SK-N-SH (cell line): ENCODE data around the gene PSD2. TPM values are rescaled to one million over a fixed set of nuclear protein-coding genes. Genes with fewer than 3 reads are reported as not detected.

Source experiments
- CTCF ChIA-PET: fragments of 300-600, 350-600 bp; formaldehyde crosslinking; extraction: SDS; loops from one replicate; lab custom pipeline; 2021; lab: Yijun Ruan, JAX
- POLR2A ChIA-PET: fragments of 350-600 bp; sonication (Branson Sonifier 250); formaldehyde crosslinking; extraction: SDS; loops from one replicate; lab custom pipeline; 2020; ENCODE audit warnings: antibody characterized with exemption, inconsistent platforms; lab: Yijun Ruan, JAX
- DNase-seq: peaks from one replicate; pipeline ENCODE4 v3.0.0; 2012
- H2AFZ ChIP-seq: fragments of 200-600 bp; sonication (generic); 2 replicates; pipeline ENCODE4 v1.8.1; 2016; ENCODE audit warnings: antibody characterized with exemption, mild to moderate bottlenecking, low read depth
- H3F3A ChIP-seq: fragments of 200-600 bp; sonication (generic); replicated peaks from 2 replicates; pipeline ENCODE3; 2016; ENCODE audit warnings: antibody characterized with exemption, mild to moderate bottlenecking; ENCODE audit not compliant: insufficient read depth
- H3K27ac ChIP-seq, 2 experiments: fragments of 200-500 bp in 1 of 2; fragments of 200-600 bp in 1 of 2; sonication (Bioruptor generic) in 1 of 2; sonication (generic), shearing (Covaris generic) in 1 of 2; 2 replicates each; pipeline versions ENCODE4 v1.5.1 to v1.6.1; 2014 to 2016; ENCODE audit warnings: low read depth in 2 of 2, inconsistent platforms in 1 of 2, low read length in 1 of 2, mild to moderate bottlenecking in 1 of 2, mixed read lengths in 1 of 2
- H3K27me3 ChIP-seq: fragments of 200-600 bp; sonication (generic), shearing (Covaris generic); 2 replicates; pipeline ENCODE4 v1.6.1; 2016; ENCODE audit warnings: mixed run types; ENCODE audit not compliant: insufficient read depth
- H3K36me3 ChIP-seq, 2 experiments: fragments of 200-500 bp in 1 of 2; fragments of 200-600 bp in 1 of 2; sonication (Bioruptor generic) in 1 of 2; sonication (generic) in 1 of 2; replicated peaks in 1 of 2; 2 replicates each; pipeline versions ENCODE3 to v1.5.1; 2014 to 2016; ENCODE audit warnings: low read length in 1 of 2, mild to moderate bottlenecking in 1 of 2; ENCODE audit not compliant: insufficient read depth in 2 of 2, control insufficient read depth in 1 of 2
- H3K4me1 ChIP-seq, 2 experiments: fragments of 200-500 bp in 1 of 2; fragments of 200-600 bp in 1 of 2; sonication (Bioruptor generic) in 1 of 2; sonication (generic), shearing (Covaris generic) in 1 of 2; 2 replicates each; pipeline versions ENCODE4 v1.5.1 to v1.6.1; 2014 to 2016; ENCODE audit warnings: low read depth in 1 of 2, low read length in 1 of 2, mixed run types in 1 of 2; ENCODE audit not compliant: insufficient read depth in 2 of 2, control insufficient read depth in 1 of 2
- H3K4me2 ChIP-seq: fragments of 200-600 bp; sonication (generic), shearing (Covaris generic); 2 replicates; pipeline ENCODE4 v1.6.1; 2017; ENCODE audit warnings: mixed run types
- H3K4me3 ChIP-seq, 2 experiments: fragments of 200-500 bp in 1 of 2; fragments of 200-600 bp in 1 of 2; sonication (Bioruptor generic) in 1 of 2; sonication (generic), shearing (Covaris generic) in 1 of 2; 2 replicates each; pipeline versions ENCODE4 v1.5.1 to v1.8.1; 2014 to 2016; ENCODE audit warnings: low read depth in 2 of 2, inconsistent platforms in 1 of 2, low read length in 1 of 2, mild to moderate bottlenecking in 1 of 2, mixed read lengths in 1 of 2, moderate library complexity in 1 of 2
- H3K79me2 ChIP-seq: fragments of 200-600 bp; sonication (generic); 2 replicates; pipeline ENCODE4 v1.8.1; 2017; ENCODE audit warnings: mild to moderate bottlenecking; ENCODE audit not compliant: insufficient read depth
- H3K9ac ChIP-seq: fragments of 200-600 bp; sonication (generic); 2 replicates; pipeline ENCODE4 v1.6.1; 2017; ENCODE audit warnings: mixed run types
- H3K9me2 ChIP-seq: fragments of 200-600 bp; sonication (generic); 2 replicates; pipeline ENCODE4 v1.6.1; 2017; ENCODE audit warnings: mixed run types
- H3K9me3 ChIP-seq: fragments of 200-600 bp; sonication (generic); 2 replicates; pipeline ENCODE4 v1.6.1; 2017; ENCODE audit warnings: mixed run types, mild to moderate bottlenecking, moderate library complexity
- H4K20me1 ChIP-seq: fragments of 200-600 bp; sonication (generic); 2 replicates; pipeline ENCODE4 v1.6.1; 2017; ENCODE audit warnings: mild to moderate bottlenecking, mixed run types; ENCODE audit not compliant: insufficient read depth
- CHD2 ChIP-seq: fragments of 150-350 bp; IDR thresholded peaks from 2 replicates; pipeline ENCODE4 v1.6.1; 2018; ENCODE audit warnings: low read length; ENCODE audit not compliant: partially characterized antibody
- CTCF ChIP-seq: fragments of 200-600 bp; sonication (generic); IDR thresholded peaks from 2 replicates; pipeline ENCODE4 v1.6.1; 2017; ENCODE audit warnings: antibody characterized with exemption, mild to moderate bottlenecking, moderate library complexity
- FOSL2 ChIP-seq: IDR thresholded peaks from 2 replicates; pipeline ENCODE4 v1.4.0; 2012; ENCODE audit warnings: low read depth, mild to moderate bottlenecking, moderate library complexity, borderline replicate concordance
- FOXJ3 ChIP-seq: sonication (generic); formaldehyde crosslinking; IDR thresholded peaks from 2 replicates; pipeline ENCODE4 v1.5.1; 2020; ENCODE audit warnings: mild to moderate bottlenecking, missing genetic modification reagents
- GABPA ChIP-seq: IDR thresholded peaks from 2 replicates; pipeline ENCODE4 v1.4.0; 2012; ENCODE audit warnings: low read depth, mild to moderate bottlenecking
- MXI1 ChIP-seq: IDR thresholded peaks from 2 replicates; pipeline ENCODE4 v1.6.1; 2012; ENCODE audit warnings: mild to moderate bottlenecking, low read depth, low read length, improper control_type of control experiment
- NRF1 ChIP-seq: IDR thresholded peaks from 2 replicates; pipeline ENCODE4 v1.6.1; 2012; ENCODE audit warnings: low read depth, mild to moderate bottlenecking, low read length
- RAD21 ChIP-seq: IDR thresholded peaks from 2 replicates; pipeline ENCODE4 v1.6.1; 2012; ENCODE audit warnings: mild to moderate bottlenecking, low read length
- RCOR1 ChIP-seq: fragments of 150-350 bp; IDR thresholded peaks from 2 replicates; pipeline ENCODE4 v1.6.1; 2017; ENCODE audit warnings: antibody characterized with exemption, low read length
- REST ChIP-seq: IDR thresholded peaks from 2 replicates; pipeline ENCODE4 v1.6.1; 2012; ENCODE audit warnings: mild to moderate bottlenecking, low read depth, low read length, moderate library complexity
- RFX5 ChIP-seq: IDR thresholded peaks from 2 replicates; pipeline ENCODE4 v1.6.1; 2012; ENCODE audit warnings: mild to moderate bottlenecking, improper control_type of control experiment, low read length
- TCF12 ChIP-seq: IDR thresholded peaks from 2 replicates; pipeline ENCODE4 v1.4.0; 2012
- ZBTB33 ChIP-seq: IDR thresholded peaks from 2 replicates; pipeline ENCODE4 v1.4.0; 2012; ENCODE audit warnings: low read depth, borderline replicate concordance
- WGBS: methylation state at CpG from one replicate; pipeline ENCODE4 v1.1.6; 2017; ENCODE audit warnings: low lambda C conversion rate; 5-methylcytosine and 5-hydroxymethylcytosine counted together
- polyA plus RNA-seq, 3 experiments: library from polyadenylated mRNA; depleted of rRNA; stranded (reverse); fragments of >200 nt; gene quantifications; 2 replicates each; pipeline ENCODE4 v1.2.3, GENCODE V29; 2012

The PSD2 gene
- polyA plus RNA-seq, 1 of the 3 experiments (the other 2 are of a cell fraction), result 0.15 TPM

- Histone ChIP-seq H3K9me3 (no peaks in the 10 kb centered on the region), H3K79me2 (no peaks in the 10 kb centered on the region), H3K27me3 (no peaks in the 10 kb centered on the region), H4K20me1 (no peaks in the 10 kb centered on the region), H3K4me1 (peaks cover 0 to 5% of the 10 kb centered on the region in 2 experiments; a peak in 1 of 4 replicates), H3K36me3 (no peaks in the 10 kb centered on the region), H3K4me3 (no peak overlapping the region), H3K9ac (no peak overlapping the region), H3K27ac (no peak overlapping the region), H3K4me2 (no peak overlapping the region), H3K9me2 (no peaks in the 10 kb centered on the region), H2AFZ (no peak overlapping the region), H3F3A (peaks cover 4% of the 10 kb centered on the region)
- ChIA-PET CTCF (interaction anchor here (0.9 to 17.2 kb wide), 5 partner anchors 11 to 117 kb away, joined by 3 to 225 read pairs (median 17); no protein-coding TSS in a partner anchor), POLR2A (no interaction called here)
- 75% methylated on average over 11 of the region's 19 CpGs for WGBS
- DNase-seq, result no peak
- no peak for TF ChIP-seq RFX5
- no peak for TF ChIP-seq GABPA
- no peak for TF ChIP-seq RCOR1
- no peak for TF ChIP-seq TCF12
Measured at GRCh38 chr5:139851558-139851957, 56.0 kb downstream of the PSD2 start.

- H3K4me1 ChIP-seq, result peaks cover 0 to 5% of the 10 kb centered on the region in 2 experiments; a peak in 1 of 4 replicates
- CTCF ChIA-PET, result interaction anchor here (0.9 to 17.2 kb wide), 5 partner anchors 10 to 116 kb away, joined by 3 to 225 read pairs (median 17); no protein-coding TSS in a partner anchor
- H3K27me3 ChIP-seq, result no peaks in the 10 kb centered on the region
- peaks cover 4% of the 10 kb centered on the region for H3F3A ChIP-seq
- H3K27ac ChIP-seq, result no peak overlapping the region
- H3K9me2 ChIP-seq, result no peaks in the 10 kb centered on the region
- H3K9me3 ChIP-seq, result no peaks in the 10 kb centered on the region
- no peak overlapping the region for H2AFZ ChIP-seq
- H4K20me1 ChIP-seq, result no peaks in the 10 kb centered on the region
- no peaks in the 10 kb centered on the region for H3K36me3 ChIP-seq
- H3K9ac ChIP-seq, result no peak overlapping the region
- no peak overlapping the region for H3K4me3 ChIP-seq
- no peak for DNase-seq
- no peak overlapping the region for H3K4me2 ChIP-seq
- POLR2A ChIA-PET, result no interaction called here
- 95% methylated on average over 4 of the region's 8 CpGs for WGBS
- no peaks in the 10 kb centered on the region for H3K79me2 ChIP-seq
- TF ChIP-seq REST (no peak), FOXJ3 (CRISPR knock-in tag) (no peak), ZBTB33 (no peak), CHD2 (no peak), FOSL2 (no peak), MXI1 (no peak), RAD21 (no peak), RCOR1 (no peak), CTCF (no peak), NRF1 (no peak)
Measured at GRCh38 chr5:139852696-139853095, 57.1 kb downstream of the PSD2 start.
